HG02623 (cell line): ENCODE data around the gene AGPAT4.

Experiments
- ATAC-seq: cut with Tn5 transposase; IDR thresholded peaks from one replicate; pipeline ENCODE4 v1.9.1; 2021; ENCODE audit warnings: moderate library complexity; ENCODE audit not compliant: unreplicated experiment

The AGPAT4 gene

GRCh38 chr6:161284653-161285052, 10.8 kb upstream of the AGPAT4 start:
- ATAC-seq: no peak

- no peak for ATAC-seq
Measured at GRCh38 chr6:161281092-161281491, 7.2 kb upstream of the AGPAT4 start.

- no peak for ATAC-seq
Measured at GRCh38 chr6:161279677-161280415, 6.0 kb upstream of the AGPAT4 start.

DNA sequence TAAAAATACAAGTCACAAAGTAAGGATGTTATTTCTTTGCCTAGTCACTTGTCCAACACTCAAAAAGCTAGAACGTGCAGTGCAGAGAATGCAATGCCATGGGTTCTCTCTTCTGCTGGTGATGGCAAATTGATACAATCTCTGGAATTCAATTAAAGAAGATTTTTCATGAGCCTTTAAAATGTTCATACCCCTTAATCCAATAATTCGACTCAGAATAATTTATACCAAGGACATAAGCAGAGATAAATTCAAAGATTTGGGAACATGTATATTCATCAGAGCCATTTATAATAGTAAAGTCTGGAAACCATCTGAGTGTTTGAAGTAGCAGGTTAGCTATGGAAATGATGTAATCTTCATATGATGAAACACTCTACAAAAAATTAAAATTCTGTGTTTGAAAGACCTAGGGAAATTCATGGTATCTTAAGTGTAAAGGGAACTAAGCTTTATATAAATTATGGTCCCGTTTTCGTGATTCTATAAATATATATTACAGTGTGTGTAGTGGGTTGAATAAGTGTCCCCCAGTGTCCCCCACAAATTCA, 2.8 kb upstream of the AGPAT4 start:
- no peak for ATAC-seq

DNA sequence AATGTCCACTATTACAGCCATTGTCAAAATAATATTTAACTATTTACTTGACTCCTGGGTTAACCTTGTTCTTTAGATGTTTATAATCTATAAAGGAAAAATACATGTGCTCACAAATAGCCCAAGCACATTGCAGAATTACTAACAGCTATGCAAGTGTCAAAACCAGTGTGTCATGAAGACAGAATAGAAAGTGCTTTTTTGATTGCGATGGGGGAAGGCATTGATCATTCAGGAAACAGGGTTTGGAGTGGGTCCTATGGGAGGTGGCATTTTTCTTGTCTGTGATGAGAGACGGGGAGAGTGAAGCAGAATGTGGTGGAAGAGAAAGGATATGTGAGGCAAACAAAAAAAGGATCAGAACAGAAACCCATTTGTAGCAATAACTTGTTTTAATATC, 1.0 kb upstream of the AGPAT4 start:
- no peak for ATAC-seq

DNA sequence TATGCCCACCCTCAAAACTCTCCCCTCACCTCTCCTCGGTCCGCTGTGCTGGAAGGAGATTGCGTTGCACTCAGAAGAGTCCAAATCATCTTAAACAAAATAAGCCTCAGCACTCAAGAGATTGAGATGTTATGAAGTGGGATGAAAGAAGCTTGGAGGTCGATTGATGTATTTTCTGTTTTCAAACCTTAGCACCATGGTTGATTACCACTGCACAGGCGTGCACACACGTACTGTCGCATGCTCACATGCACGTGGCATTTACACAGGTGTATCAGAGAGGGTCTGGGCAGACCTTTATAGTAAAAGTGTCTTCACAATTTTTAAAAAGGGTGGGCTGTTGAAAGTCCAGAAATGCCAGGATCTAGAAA, 612 bp upstream of the AGPAT4 start:
- no peak for ATAC-seq

- no peak for ATAC-seq
Measured at GRCh38 chr6:161273274-161273751, 548 bp downstream of the AGPAT4 start.

GRCh38 chr6:161272635-161273273, 1.1 kb downstream of the AGPAT4 start:
- no peak for ATAC-seq

GRCh38 chr6:161271343-161272030, 2.4 kb downstream of the AGPAT4 start:
- ATAC-seq: no peak

- no peak for ATAC-seq
Measured at GRCh38 chr6:161270116-161270515, 3.7 kb downstream of the AGPAT4 start.

- no peak for ATAC-seq
Measured at GRCh38 chr6:161269310-161269709, 4.6 kb downstream of the AGPAT4 start.

GRCh38 chr6:161268531-161269210, 5.2 kb downstream of the AGPAT4 start:
- ATAC-seq: no peak

- no peak for ATAC-seq
Measured at GRCh38 chr6:161266513-161267230, 7.2 kb downstream of the AGPAT4 start.

DNA sequence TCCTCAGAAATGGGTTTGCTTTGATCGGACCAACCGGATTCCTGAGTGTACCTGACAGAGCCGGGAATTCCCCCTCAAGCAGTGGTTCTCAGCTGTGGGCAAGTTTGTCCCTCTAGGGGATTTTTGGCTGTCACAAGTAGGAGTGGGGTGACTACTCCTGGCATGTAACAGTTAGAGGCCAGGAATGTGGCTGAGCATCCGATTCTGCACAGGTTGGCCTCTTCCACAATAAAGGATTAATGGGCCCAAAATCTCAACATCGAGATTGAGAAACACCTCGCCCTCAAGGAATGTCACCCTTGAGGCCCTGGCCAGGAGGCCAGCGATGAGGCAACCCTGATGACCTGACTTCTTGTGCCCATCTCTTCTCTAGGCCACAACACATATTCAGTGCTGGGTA, 7.9 kb downstream of the AGPAT4 start:
- ATAC-seq: no peak

DNA sequence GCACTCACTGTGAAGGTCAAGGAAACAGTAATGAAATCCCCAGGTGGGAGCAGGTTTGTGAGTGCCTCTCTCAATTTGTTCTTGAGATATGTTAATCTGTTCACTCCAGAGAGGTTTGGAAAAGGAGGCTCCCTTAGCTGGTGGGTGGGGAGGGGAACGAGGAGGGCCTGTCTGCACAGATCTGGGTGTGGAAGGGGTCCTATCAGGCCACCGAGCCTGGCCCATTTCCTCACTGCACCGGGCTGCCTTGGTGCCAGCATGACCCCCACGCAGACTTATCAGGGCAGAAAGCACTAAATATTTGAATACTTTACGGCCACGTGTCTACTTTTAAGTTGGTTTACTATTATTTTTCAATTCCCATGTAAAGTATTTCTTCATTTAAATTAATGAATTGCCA, 8.3 kb downstream of the AGPAT4 start:
- ATAC-seq: no peak

- ATAC-seq: no peak
Measured at GRCh38 chr6:161264181-161264580, 9.7 kb downstream of the AGPAT4 start.

GRCh38 chr6:161261816-161262215, 12.0 kb downstream of the AGPAT4 start:
- no peak for ATAC-seq

DNA sequence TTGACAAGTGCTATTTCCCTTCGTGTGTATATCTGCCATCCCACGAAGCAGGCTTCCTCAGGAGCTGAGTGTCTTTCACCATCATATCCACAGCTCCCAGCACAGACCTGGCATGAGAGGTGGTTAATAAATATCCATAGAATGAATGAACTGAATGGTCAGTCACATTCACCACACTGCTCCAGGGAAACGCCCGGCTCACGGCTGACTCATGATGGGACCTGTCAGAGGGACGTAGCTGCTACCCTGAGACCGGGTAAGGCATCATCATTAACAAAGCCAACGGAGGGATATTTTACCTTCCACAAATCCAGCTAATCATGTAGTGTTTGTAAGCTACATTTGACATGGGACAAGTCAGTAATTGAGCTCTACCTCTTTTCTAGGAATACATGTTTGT, 12.5 kb downstream of the AGPAT4 start:
- no peak for ATAC-seq

DNA sequence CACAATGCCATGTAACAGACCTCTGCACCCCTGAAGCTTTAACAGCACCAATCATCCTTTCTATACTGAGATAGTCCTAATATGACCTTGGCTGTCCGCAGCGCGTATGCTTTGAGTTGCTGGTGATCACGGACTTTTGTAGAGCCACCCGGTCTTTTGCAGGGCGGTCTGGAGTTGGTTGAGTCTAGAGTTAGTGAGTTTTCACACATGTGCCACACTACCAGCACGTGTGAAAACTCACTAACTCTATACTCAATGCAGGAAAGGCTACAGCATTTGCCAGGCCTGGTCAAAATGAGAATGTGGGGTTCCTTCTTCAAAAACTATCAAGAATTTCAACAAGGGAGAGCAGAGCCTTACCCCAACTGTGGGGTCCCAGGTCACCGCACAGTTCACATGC, 14.6 kb downstream of the AGPAT4 start:
- ATAC-seq: no peak

GRCh38 chr6:161257793-161258457, 15.9 kb downstream of the AGPAT4 start:
- no peak for ATAC-seq
